CD1c-positive myeloid dendritic cell (primary cell): ENCODE measurements around the gene ITPRIP.

Experiments
- DNase-seq: peaks from one replicate; pipeline ENCODE4 v3.0.0-alpha.2; 2016; ENCODE audit errors: extremely low spot score

Gene ITPRIP

GRCh38 chr10:104325436-104326435 is 12.5 kb downstream of the ITPRIP start:
- peak; percentile 71 for DNase-seq

DNA sequence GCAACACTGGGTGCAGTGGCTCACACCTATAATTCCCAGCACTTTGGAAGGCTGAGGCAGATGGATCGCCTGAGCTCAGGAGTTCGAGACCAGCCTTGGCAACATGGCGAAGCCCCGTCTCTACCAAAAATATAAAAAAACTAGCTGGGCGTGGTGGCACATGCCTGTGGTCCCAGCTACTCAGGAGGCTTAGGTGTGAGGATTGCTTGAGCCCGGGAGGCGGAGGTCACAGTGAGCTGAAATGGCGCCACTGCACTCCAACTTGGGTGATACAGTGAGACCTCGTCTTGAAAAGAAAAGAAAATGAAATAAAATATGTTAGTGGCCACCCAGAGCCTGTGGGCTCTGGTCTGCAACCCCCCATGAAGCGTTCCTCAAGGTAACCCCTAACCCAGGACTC is 13.3 kb downstream of the ITPRIP start:
- no peak for DNase-seq

- DNase-seq: peak; percentile 81
These were observed 14.0 kb downstream of the ITPRIP start for GRCh38 chr10:104324221-104324686.

DNA sequence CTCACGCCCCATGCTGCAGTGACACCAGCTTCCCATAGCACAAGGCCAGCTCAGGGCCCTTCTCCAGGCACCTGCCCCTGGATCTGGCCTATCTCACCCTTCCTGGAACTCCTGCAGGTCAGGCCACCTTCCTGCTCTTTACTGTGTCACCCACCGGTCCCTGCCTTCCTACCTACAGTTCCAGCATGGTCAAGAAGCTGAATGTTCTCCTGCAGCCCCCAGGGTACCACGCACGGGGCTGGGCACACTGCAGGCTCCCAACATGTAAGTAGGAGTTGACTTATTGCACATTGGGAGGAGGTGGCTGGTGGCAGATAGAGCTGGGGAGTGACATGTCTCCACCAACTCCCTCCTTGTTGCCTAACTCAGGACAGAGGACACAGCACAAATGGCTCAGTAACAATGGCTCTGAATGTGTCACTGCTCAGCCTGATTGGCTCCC is 14.5 kb downstream of the ITPRIP start:
- peak; percentile 48 for DNase-seq

DNA sequence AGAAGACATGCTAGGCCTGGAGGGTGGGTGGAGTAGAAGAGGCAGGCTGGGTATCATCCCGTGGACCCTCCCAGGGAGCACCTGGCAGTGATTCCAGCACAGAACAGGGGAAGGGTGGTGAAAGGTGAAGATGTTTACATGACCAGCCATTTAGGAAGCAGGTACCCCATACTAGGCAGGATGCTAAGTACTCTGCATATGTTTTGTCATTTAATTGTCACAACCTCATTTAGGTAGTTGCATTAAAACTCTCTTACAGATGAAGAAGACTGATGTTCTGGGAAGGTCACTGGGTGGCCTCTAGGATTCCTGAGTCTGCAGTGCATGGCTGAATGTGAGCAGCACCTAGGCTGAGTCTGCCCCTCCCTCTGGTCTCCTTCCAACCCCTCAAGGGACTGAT is 15.2 kb downstream of the ITPRIP start:
- DNase-seq: no peak

- DNase-seq: peak; percentile 20
These were observed 15.9 kb downstream of the ITPRIP start for GRCh38 chr10:104322416-104322782.

- peak; percentile 14 for DNase-seq
These were observed 16.4 kb downstream of the ITPRIP start for GRCh38 chr10:104321725-104322415.

DNA sequence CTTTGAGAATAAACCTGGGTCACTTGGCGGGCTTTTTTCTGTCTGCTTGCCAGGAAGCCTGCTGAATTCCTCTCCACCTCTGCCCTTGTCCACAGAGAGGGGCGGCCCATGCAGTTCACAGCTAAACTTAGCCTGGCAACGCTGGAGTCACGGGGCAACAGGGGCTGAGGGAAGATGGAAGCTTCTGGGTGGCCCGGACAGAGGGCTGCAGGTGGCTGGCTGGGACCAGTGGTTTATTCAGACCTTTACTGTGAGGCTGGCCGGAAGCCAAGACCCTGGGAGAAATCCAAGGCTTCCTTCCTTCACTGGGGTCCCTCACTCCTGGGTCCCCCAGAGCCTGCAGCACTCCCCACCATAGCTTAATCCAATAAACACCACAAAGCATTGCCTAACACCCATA is 17.0 kb downstream of the ITPRIP start:
- DNase-seq: no peak

DNA sequence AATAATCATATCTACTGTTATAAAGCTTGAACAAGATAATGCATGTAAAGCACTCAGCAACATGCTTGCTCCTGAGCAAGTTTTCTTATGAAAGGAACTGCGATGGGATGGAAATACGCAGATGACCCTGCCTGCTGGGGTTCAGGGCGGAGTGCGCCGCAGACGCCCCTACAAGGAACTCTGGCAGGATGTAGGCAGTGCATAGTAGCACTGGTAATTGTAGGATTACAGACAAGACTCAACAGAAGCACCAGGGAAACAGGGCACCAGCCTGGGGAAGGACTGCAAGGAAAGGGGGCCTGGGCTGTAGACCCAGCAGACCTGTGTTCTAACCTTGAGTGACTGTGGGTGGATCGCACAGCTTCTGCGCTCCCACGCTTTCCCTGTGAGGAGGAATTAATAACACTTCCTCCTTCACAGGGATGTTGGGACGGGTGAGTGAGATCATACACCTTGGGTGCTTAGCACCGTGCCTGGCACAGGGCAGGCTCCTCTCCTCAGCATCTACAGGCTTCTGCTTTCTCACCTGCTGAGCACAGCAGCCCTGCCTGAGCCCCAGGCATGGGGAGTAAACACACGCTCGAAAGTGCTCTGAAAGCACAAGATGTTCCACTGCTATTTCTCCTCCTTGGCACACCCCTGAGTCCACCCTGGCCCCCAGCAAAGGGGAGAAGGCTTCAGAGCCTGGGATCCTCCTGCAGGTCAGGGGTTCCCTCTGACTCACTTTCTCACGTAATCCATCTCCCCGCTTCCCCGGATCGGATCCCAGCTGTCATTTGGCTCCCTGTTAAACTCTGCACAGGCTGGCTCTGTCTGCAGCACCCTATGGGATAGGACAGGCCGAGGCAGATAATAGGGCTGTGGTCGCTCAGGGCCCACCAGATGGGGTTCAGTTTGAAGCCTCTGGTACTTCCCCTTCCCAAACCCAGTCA is 19.2 kb downstream of the ITPRIP start:
- DNase-seq: peak; percentile 65

GRCh38 chr10:104318326-104318725 is 19.9 kb downstream of the ITPRIP start:
- DNase-seq: no peak

- DNase-seq: no peak
These were observed 20.5 kb downstream of the ITPRIP start for GRCh38 chr10:104317726-104318299.

GRCh38 chr10:104317269-104317710 is 21.0 kb downstream of the ITPRIP start:
- no peak for DNase-seq

- DNase-seq: no peak
These were observed 21.8 kb downstream of the ITPRIP start for GRCh38 chr10:104316321-104317099.

DNA sequence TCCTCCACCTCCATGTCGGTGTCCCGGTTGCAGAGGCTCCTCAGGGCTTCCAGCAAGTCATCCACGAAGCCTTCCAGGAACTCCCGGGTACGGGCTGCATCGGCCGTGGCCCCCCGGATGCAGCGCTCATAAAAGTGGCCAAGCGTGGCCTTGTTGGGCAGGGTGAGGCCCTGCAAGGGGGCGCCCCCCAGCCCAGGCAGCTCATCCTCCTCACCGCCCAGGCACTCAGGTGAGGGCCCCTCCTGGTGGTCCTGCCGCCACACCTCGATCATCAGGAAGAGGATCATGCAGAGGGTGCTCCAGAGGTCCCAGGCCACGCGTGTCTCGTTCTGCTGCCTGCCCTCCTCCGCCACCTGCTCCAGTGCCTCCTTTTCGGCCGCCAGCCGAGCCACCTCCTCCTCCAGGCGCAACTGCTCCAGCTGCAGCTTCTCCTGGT is 22.8 kb downstream of the ITPRIP start:
- DNase-seq: no peak

- DNase-seq: no peak
These were observed 23.4 kb downstream of the ITPRIP start for GRCh38 chr10:104314591-104315485.

- no peak for DNase-seq
These were observed 27.0 kb downstream of the ITPRIP start for GRCh38 chr10:104311184-104311720.

GRCh38 chr10:104309980-104310978 is 28.0 kb downstream of the ITPRIP start:
- DNase-seq: no peak

- no peak for DNase-seq
These were observed 29.8 kb downstream of the ITPRIP start for GRCh38 chr10:104308439-104308903.
